ENCODE data around the gene DAB1.

DNA sequence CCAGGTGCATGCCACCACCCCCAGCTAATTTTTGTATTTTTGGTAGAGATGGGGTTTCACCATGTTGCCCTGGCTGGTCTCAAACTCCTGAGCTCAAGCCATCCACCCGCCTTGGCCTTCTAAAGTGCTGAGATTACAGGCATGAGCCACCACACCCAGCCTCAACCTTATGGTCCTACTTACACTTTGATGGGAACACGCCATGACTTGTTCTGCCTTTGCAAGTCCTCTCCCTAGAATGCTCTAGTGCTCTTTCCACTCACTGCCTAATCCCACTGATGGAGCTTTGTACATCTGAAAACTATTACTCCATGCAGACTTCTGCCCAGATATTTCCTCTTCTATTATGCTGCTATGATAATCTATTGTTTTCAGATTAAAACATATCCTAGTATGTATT is 174.3 kb downstream of the DAB1 start:
- TF ChIP-seq EZH2 (IDR thresholded peaks at IDR 0.05) (no peak), EZH2phosphoT487 (IDR thresholded peaks at IDR 0.05) (no peak)
- TF ChIP-seq, protein P1, sequence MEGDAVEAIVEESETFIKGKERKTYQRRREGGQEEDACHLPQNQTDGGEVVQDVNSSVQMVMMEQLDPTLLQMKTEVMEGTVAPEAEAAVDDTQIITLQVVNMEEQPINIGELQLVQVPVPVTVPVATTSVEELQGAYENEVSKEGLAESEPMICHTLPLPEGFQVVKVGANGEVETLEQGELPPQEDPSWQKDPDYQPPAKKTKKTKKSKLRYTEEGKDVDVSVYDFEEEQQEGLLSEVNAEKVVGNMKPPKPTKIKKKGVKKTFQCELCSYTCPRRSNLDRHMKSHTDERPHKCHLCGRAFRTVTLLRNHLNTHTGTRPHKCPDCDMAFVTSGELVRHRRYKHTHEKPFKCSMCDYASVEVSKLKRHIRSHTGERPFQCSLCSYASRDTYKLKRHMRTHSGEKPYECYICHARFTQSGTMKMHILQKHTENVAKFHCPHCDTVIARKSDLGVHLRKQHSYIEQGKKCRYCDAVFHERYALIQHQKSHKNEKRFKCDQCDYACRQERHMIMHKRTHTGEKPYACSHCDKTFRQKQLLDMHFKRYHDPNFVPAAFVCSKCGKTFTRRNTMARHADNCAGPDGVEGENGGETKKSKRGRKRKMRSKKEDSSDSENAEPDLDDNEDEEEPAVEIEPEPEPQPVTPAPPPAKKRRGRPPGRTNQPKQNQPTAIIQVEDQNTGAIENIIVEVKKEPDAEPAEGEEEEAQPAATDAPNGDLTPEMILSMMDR (IDR thresholded peaks at IDR 0.05) = no peak

All from neural progenitor cell (in vitro differentiated cells).